ENCODE results near the gene TMA7B. TPM values are rescaled to one million over a fixed set of nuclear protein-coding genes. Genes with fewer than 3 reads are reported as not detected.
"Not testable (repeated sequence)": the region's sequence is repeated elsewhere in the genome, so short reads cannot be mapped to it uniquely, and the experiment has no call there.

TMA7B gene
- total RNA-seq, 2 experiments from 2014 or later, result 5.1 to 11.0 TPM

GRCh38 chr22:39984746-39985145 lies 24.5 kb downstream of the TMA7B start:
- ATAC-seq, result no peak

GRCh38 chr22:39985383-39986035 lies 25.3 kb downstream of the TMA7B start:
- Mint-ChIP-seq H3K9me3 (ENCODE audit: low read depth) (no peaks in the 10 kb centered on the region), H3K27me3 (peaks cover 7% of the 10 kb centered on the region), H3K27ac (no peak overlapping the region), H3K4me1 (peaks cover 9% of the 10 kb centered on the region), H3K4me3 (no peak overlapping the region), H3K36me3 (no peaks in the 10 kb centered on the region)
- CTCF ChIA-PET, result interaction anchor here (1.4 kb wide), 1 partner anchor 416 kb away, joined by 7 read pairs; no protein-coding TSS in a partner anchor
- DNase-seq (no peak), ATAC-seq (peak; percentile 45)

More at GRCh38 chr22:39984746-39985145, 24.5 kb downstream of the TMA7B start:
- H3K36me3 Mint-ChIP-seq, result no peaks in the 10 kb centered on the region
- peaks cover 6% of the 10 kb centered on the region for H3K27me3 Mint-ChIP-seq
- H3K4me1 Mint-ChIP-seq, result peaks cover 13% of the 10 kb centered on the region
- no peak for DNase-seq
- H3K9me3 Mint-ChIP-seq (ENCODE audit: low read depth), result no peaks in the 10 kb centered on the region
- no peak overlapping the region for H3K27ac Mint-ChIP-seq
- CTCF ChIA-PET, result interaction anchor here (1.0 kb wide), 1 partner anchor 40 kb away, joined by 3 read pairs; no protein-coding TSS in a partner anchor
- no peak overlapping the region for H3K4me3 Mint-ChIP-seq

- DNase-seq (no peak), ATAC-seq (no peak)
- Mint-ChIP-seq H3K4me1 (peaks cover 9% of the 10 kb centered on the region), H3K4me3 (no peak overlapping the region), H3K27ac (no peak overlapping the region), H3K9me3 (ENCODE audit: low read depth) (no peaks in the 10 kb centered on the region), H3K36me3 (no peaks in the 10 kb centered on the region), H3K27me3 (peaks cover 33% of the 10 kb centered on the region)
- CTCF ChIA-PET, result no interaction called here
Observed at GRCh38 chr22:39988386-39989114, 28.4 kb downstream of the TMA7B start.

GRCh38 chr22:39989633-39990032 lies 29.4 kb downstream of the TMA7B start:
- Mint-ChIP-seq H3K27me3 (peaks cover 42% of the 10 kb centered on the region), H3K36me3 (no peaks in the 10 kb centered on the region), H3K4me3 (no peak overlapping the region), H3K9me3 (ENCODE audit: low read depth) (no peaks in the 10 kb centered on the region), H3K27ac (no peak overlapping the region), H3K4me1 (peaks cover 14% of the 10 kb centered on the region)
- CTCF ChIA-PET, result no interaction called here
- DNase-seq (no peak), ATAC-seq (no peak)

GRCh38 chr22:39990686-39991085 lies 30.5 kb downstream of the TMA7B start:
- H3K4me1 Mint-ChIP-seq, result peaks cover 9% of the 10 kb centered on the region
- CTCF ChIA-PET, result interaction anchor here (0.6 to 1.1 kb wide), 2 partner anchors 22 to 34 kb away, joined by 3 read pairs; no protein-coding TSS in a partner anchor

GRCh38 chr22:39991159-39991860 lies 31.1 kb downstream of the TMA7B start:
- no peak overlapping the region for H3K27ac Mint-ChIP-seq
- H3K27me3 Mint-ChIP-seq, result peaks cover 49% of the 10 kb centered on the region
- H3K4me3 Mint-ChIP-seq, result no peak overlapping the region
- DNase-seq, result no peak
- ATAC-seq, result no peak
- no peaks in the 10 kb centered on the region for H3K36me3 Mint-ChIP-seq
- H3K9me3 Mint-ChIP-seq (ENCODE audit: low read depth), result no peaks in the 10 kb centered on the region
- CTCF ChIA-PET, result interaction anchor here (0.6 to 1.1 kb wide), 2 partner anchors 21 to 33 kb away, joined by 3 read pairs; no protein-coding TSS in a partner anchor
- peaks cover 5% of the 10 kb centered on the region for H3K4me1 Mint-ChIP-seq

More at GRCh38 chr22:39990686-39991085, 30.5 kb downstream of the TMA7B start:
- Mint-ChIP-seq H3K27me3 (peaks cover 43% of the 10 kb centered on the region), H3K4me3 (no peak overlapping the region), H3K27ac (no peak overlapping the region), H3K9me3 (ENCODE audit: low read depth) (no peaks in the 10 kb centered on the region), H3K36me3 (no peaks in the 10 kb centered on the region)
- DNase-seq (no peak), ATAC-seq (no peak)

- H3K4me1 Mint-ChIP-seq, result peaks cover 5% of the 10 kb centered on the region
- CTCF ChIA-PET, result no interaction called here
- H3K36me3 Mint-ChIP-seq, result no peaks in the 10 kb centered on the region
- ATAC-seq, result no peak
- H3K27ac Mint-ChIP-seq, result no peak overlapping the region
- H3K4me3 Mint-ChIP-seq, result no peak overlapping the region
- no peak for DNase-seq
- H3K27me3 Mint-ChIP-seq, result peaks cover 59% of the 10 kb centered on the region
- H3K9me3 Mint-ChIP-seq (ENCODE audit: low read depth), result no peaks in the 10 kb centered on the region
Observed at GRCh38 chr22:39992088-39992826, 32.1 kb downstream of the TMA7B start.

GRCh38 chr22:39992894-39993293 lies 32.7 kb downstream of the TMA7B start:
- H3K27ac Mint-ChIP-seq; ATAC-seq; H3K9me3 Mint-ChIP-seq (ENCODE audit: low read depth); H3K4me1 Mint-ChIP-seq; H3K4me3 Mint-ChIP-seq; CTCF ChIA-PET; DNase-seq; H3K36me3 Mint-ChIP-seq: not testable (repeated sequence)
- H3K27me3 Mint-ChIP-seq, result peaks cover 63% of the 10 kb centered on the region

- Mint-ChIP-seq H3K9me3 (ENCODE audit: low read depth) (no peaks in the 10 kb centered on the region), H3K27ac (no peak overlapping the region), H3K4me3 (peak overlapping the region; percentile 7), H3K27me3 (peaks cover 61% of the 10 kb centered on the region), H3K36me3 (no peaks in the 10 kb centered on the region), H3K4me1 (peaks cover 5% of the 10 kb centered on the region)
- no peak for DNase-seq
- ATAC-seq, result no peak
- CTCF ChIA-PET, result interaction anchor here (0.6 to 1.9 kb wide), 5 partner anchors 19 to 98 kb away, joined by 3 to 7 read pairs (median 3); no protein-coding TSS in a partner anchor
Observed at GRCh38 chr22:39994041-39994565, 33.9 kb downstream of the TMA7B start.

- CTCF ChIA-PET, result interaction anchor here (0.8 to 1.9 kb wide), 4 partner anchors 30 to 98 kb away, joined by 3 to 7 read pairs (median 3); no protein-coding TSS in a partner anchor
- ATAC-seq, result peak; percentile 77
- H3K4me3 Mint-ChIP-seq, result peak within 1 kb of the TSS; percentile 7
- peaks cover 59% of the 10 kb centered on the region for H3K27me3 Mint-ChIP-seq
- peaks cover 5% of the 10 kb centered on the region for H3K4me1 Mint-ChIP-seq
- DNase-seq, result no peak
- H3K9me3 Mint-ChIP-seq (ENCODE audit: low read depth), result no peaks in the 10 kb centered on the region
- no peaks in the 10 kb centered on the region for H3K36me3 Mint-ChIP-seq
- H3K27ac Mint-ChIP-seq, result no peak within 1 kb of the TSS
Observed at GRCh38 chr22:39994566-39995392, 34.6 kb downstream of the TMA7B start, which contains the start of gene FAM83F. Gene FAM83F, plus strand, starts transcription at chr22:39994954. Its CDS starts 89 bp downstream, at chr22:39995043.

GRCh38 chr22:39995393-39996252 lies 35.4 kb downstream of the TMA7B start:
- H3K27me3 Mint-ChIP-seq, result peaks cover 62% of the 10 kb centered on the region

More at GRCh38 chr22:39995393-39996252, 35.4 kb downstream of the TMA7B start:
- no peak overlapping the region for H3K27ac Mint-ChIP-seq
- H3K4me1 Mint-ChIP-seq, result peaks cover 5% of the 10 kb centered on the region
- CTCF ChIA-PET, result interaction anchor here (1.1 to 1.9 kb wide), 3 partner anchors 29 to 99 kb away, joined by 3 to 7 read pairs (median 6); no protein-coding TSS in a partner anchor
- DNase-seq (no peak), ATAC-seq (no peak)
- H3K36me3 Mint-ChIP-seq, result no peaks in the 10 kb centered on the region
- no peak overlapping the region for H3K4me3 Mint-ChIP-seq
- no peaks in the 10 kb centered on the region for H3K9me3 Mint-ChIP-seq (ENCODE audit: low read depth)

All from activated CD8-positive, alpha-beta memory T cell treated with anti-CD3 and anti-CD28 coated beads, Interleukin-2, amount 10 ng/mL, durations not matched to agents 7 days and 5 days (primary cell).